Endodermal cell (in vitro differentiated cells): ENCODE measurements around the gene CCDC92B. TPM values are rescaled to one million over a fixed set of nuclear protein-coding genes. Genes with fewer than 3 reads are reported as not detected.

Experiments used
- DNase-seq: peaks from one replicate; pipeline ENCODE4 v3.0.0-alpha.2; 2017
- H3K27ac ChIP-seq: 2 replicates; pipeline ENCODE4 v1.5.1; 2013; ENCODE audit warnings: mild to moderate bottlenecking, low read depth, low read length, moderate library complexity
- H3K27me3 ChIP-seq: 2 replicates; pipeline ENCODE4 v1.6.1; 2013; ENCODE audit warnings: mild to moderate bottlenecking, low read length, moderate library complexity; ENCODE audit not compliant: insufficient read depth, control insufficient read depth, poor library complexity, severe bottlenecking
- H3K36me3 ChIP-seq: 2 replicates; pipeline ENCODE4 v1.7.0; 2013; ENCODE audit warnings: mild to moderate bottlenecking, low read length, moderate library complexity; ENCODE audit not compliant: control insufficient read depth, insufficient read depth
- H3K4me1 ChIP-seq: one replicate; pipeline ENCODE4 v1.7.0; 2013; ENCODE audit warnings: low read length; ENCODE audit not compliant: control insufficient read depth, insufficient read depth
- H3K4me3 ChIP-seq: 2 replicates; pipeline ENCODE4 v1.5.1; 2013; ENCODE audit warnings: mild to moderate bottlenecking, low read length, moderate library complexity
- H3K9ac ChIP-seq: 2 replicates; pipeline ENCODE4 v1.6.1; 2013; ENCODE audit warnings: mild to moderate bottlenecking, low read length, moderate library complexity; ENCODE audit not compliant: poor library complexity, severe bottlenecking; ENCODE audit errors: extremely low read depth
- H3K9me3 ChIP-seq: 2 replicates; pipeline ENCODE4 v1.6.1; 2013; ENCODE audit warnings: mild to moderate bottlenecking, low read length, moderate library complexity; ENCODE audit not compliant: control insufficient read depth
- H3K27ac Mint-ChIP-seq: 2 replicates; pipeline ENCODE4 v1.8.0; 2020; ENCODE audit warnings: mixed read lengths
- H3K27me3 Mint-ChIP-seq: 2 replicates; pipeline ENCODE4 v1.8.0; 2021; ENCODE audit warnings: mild to moderate bottlenecking, mixed read lengths; ENCODE audit not compliant: insufficient read depth
- H3K36me3 Mint-ChIP-seq: 2 replicates; pipeline ENCODE4 v1.8.0; 2020; ENCODE audit warnings: low read depth, mixed read lengths
- H3K4me1 Mint-ChIP-seq: 2 replicates; pipeline ENCODE4 v1.8.0; 2020; ENCODE audit warnings: mixed read lengths
- H3K4me3 Mint-ChIP-seq: 2 replicates; pipeline ENCODE4 v1.8.0; 2020; ENCODE audit warnings: mild to moderate bottlenecking, moderate library complexity, mixed read lengths
- H3K9me3 Mint-ChIP-seq: 2 replicates; pipeline ENCODE4 v1.8.0; 2020; ENCODE audit warnings: mild to moderate bottlenecking, mixed read lengths
- WGBS, 2 experiments: methylation state at CpG; one replicate each; pipeline versions ENCODE4 v1.1.5 to v1.1.7; 2013; ENCODE audit warnings: missing lambda C conversion rate in 2 of 2, mixed read lengths in 1 of 2; ENCODE audit not compliant: insufficient coverage in 1 of 2, insufficient read length in 1 of 2; 5-methylcytosine and 5-hydroxymethylcytosine counted together
- total RNA-seq, 2 donors: library from RNA; stranded (reverse); fragmentation: NEBNext Ultra II Directional in 1 of 2; extraction: Animal tissue kit (Norgen Biotek cat#: 25700) in 1 of 2; gene quantifications; 2 replicates in 1 of 2; 3 replicates in 1 of 2; pipeline ENCODE4 v1.2.1, GENCODE V29; 2021
- TF ChIP-seq, protein P1 (sequence below): fragments of 200-600 bp; sonication (generic); conservative IDR thresholded peaks from 2 replicates; pipeline ENCODE4 v1.5.0; 2021; ENCODE audit warnings: antibody characterized with exemption, mild to moderate bottlenecking

Gene CCDC92B
- total RNA-seq, 2 donors from 2014 or later, result 4.3 to 5.8 TPM

DNA sequence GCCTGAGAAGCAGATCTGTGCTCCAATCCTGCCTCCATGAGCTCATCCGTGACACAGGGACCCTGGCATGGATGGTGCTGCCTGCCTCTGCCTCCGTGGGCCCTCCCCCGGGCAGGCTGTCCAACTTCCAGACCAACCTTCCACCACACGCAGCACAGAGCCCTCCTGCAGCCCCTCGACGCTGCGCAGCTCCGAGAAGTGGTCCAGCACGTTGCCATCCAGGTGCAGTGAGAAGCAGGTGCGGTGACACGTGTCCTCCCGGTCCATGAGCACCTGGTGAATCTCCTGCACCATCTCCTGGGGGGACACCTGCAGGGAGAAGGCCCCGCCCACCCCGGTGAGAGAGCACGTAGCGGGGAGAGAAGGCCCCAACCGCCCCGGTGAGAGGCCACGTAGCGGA lies 46.3 kb downstream of the CCDC92B start:
- H3K27ac Mint-ChIP-seq, result no peak overlapping the region
- peaks cover 24% of the 10 kb centered on the region for H3K36me3 Mint-ChIP-seq
- H3K27ac ChIP-seq, result no peak overlapping the region
- H3K4me3 ChIP-seq, result no peak overlapping the region
- no peaks in the 10 kb centered on the region for H3K27me3 Mint-ChIP-seq
- H3K4me3 Mint-ChIP-seq, result no peak overlapping the region
- H3K4me1 ChIP-seq, result peaks cover 10% of the 10 kb centered on the region
- H3K36me3 ChIP-seq, result peaks cover 16% of the 10 kb centered on the region
- H3K27me3 ChIP-seq, result no peaks in the 10 kb centered on the region
- no peak overlapping the region for H3K9ac ChIP-seq
- DNase-seq, result peak; percentile 42
- H3K9me3 ChIP-seq, result no peaks in the 10 kb centered on the region
- no peaks in the 10 kb centered on the region for H3K9me3 Mint-ChIP-seq
- WGBS, 2 experiments, result 92 to 97% methylated on average over 14 to 20 of the region's 20 CpGs
- peaks cover 6% of the 10 kb centered on the region for H3K4me1 Mint-ChIP-seq
- TF ChIP-seq, protein P1, sequence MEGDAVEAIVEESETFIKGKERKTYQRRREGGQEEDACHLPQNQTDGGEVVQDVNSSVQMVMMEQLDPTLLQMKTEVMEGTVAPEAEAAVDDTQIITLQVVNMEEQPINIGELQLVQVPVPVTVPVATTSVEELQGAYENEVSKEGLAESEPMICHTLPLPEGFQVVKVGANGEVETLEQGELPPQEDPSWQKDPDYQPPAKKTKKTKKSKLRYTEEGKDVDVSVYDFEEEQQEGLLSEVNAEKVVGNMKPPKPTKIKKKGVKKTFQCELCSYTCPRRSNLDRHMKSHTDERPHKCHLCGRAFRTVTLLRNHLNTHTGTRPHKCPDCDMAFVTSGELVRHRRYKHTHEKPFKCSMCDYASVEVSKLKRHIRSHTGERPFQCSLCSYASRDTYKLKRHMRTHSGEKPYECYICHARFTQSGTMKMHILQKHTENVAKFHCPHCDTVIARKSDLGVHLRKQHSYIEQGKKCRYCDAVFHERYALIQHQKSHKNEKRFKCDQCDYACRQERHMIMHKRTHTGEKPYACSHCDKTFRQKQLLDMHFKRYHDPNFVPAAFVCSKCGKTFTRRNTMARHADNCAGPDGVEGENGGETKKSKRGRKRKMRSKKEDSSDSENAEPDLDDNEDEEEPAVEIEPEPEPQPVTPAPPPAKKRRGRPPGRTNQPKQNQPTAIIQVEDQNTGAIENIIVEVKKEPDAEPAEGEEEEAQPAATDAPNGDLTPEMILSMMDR, result no peak

DNA sequence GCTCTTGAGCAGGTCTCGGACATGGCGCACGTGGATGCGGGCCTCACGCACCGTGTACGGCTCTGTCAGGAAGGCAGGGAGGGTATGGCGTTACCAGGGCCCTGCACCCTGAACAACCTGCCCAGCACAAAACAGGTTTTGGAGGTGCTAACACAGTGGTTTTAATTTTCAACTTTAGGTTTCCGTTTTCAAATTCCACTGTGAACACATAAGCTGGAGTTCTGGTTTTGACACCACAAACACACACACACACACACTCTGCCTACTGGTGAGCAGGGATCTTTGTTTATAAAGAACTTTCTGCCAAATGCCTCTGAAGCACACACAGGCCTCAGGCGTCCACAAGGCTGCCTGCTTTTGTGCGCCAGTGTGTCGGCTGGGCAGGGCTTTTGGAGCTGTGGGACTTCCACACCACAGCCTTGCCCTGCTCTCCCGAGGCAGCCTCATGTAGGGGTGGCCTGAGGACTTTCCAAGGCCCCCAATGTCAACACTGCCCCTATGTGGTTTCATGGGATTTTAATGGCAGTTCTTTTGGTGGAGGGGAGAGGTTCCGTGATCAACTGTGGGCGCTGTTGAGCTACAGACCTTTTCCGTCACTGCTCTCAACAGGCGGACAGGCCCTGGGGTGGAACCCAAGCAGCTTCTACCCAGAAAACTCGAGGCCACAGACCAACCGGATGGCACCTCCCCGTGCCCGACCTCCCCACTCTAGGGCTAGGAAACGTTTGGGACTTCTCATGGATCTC lies 47.3 kb downstream of the CCDC92B start:
- no peak overlapping the region for H3K27ac ChIP-seq
- peaks cover under 1% of the 10 kb centered on the region for H3K4me1 ChIP-seq
- Mint-ChIP-seq H3K4me1 (peaks cover 5% of the 10 kb centered on the region), H3K4me3 (no peak overlapping the region), H3K27me3 (no peaks in the 10 kb centered on the region), H3K27ac (no peak overlapping the region), H3K9me3 (no peaks in the 10 kb centered on the region), H3K36me3 (peaks cover 30% of the 10 kb centered on the region)
- TF ChIP-seq, protein P1, result peak; percentile 41
- H3K36me3 ChIP-seq, result peaks cover 19% of the 10 kb centered on the region
- no peaks in the 10 kb centered on the region for H3K9me3 ChIP-seq
- WGBS, 2 experiments, result 95 to 97% methylated on average over 17 to 22 of the region's 22 CpGs
- no peak overlapping the region for H3K4me3 ChIP-seq
- no peaks in the 10 kb centered on the region for H3K27me3 ChIP-seq
- DNase-seq, result peak; percentile 75
- no peak overlapping the region for H3K9ac ChIP-seq

DNA sequence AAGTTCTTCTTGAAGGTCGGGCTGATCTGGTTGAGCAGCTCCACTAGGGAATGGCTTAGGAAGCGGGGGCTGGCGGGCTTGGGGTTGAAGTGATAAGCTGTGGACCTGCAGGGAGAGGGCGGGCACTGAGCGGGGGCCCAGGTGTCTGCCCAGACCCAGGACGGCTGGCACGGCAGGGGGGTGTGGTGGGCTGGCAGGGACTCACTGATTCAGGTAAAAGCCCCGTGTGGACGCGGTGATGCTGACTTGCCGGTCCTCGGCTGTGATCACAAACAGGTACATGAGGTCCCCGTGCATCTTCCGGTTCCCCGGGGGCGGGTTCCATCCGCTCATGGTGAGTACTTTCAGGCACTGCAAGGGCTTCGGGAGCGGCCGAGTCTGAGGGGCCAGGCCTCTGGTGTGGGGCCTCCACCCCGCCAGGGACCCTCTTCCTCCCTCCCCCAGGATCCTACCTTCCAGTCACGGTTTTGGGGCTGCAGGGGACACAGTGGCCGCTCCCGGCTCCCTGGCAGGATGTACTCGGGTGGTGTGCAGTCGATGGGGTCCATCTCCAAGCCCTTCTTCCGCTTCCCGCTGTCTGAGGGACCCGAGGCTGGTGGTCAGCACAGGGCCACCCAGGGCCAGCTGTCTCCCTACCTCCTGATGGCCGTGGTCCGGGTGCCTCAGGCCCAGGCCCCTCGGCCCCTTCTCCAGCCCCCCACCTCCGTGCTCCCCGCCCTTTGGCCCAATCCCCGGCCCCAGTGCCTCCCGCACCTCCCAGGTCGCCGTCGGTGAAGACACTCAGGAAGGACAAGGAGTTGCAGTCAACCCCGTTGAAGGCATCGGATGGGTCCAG lies 48.1 kb downstream of the CCDC92B start:
- peaks cover 30% of the 10 kb centered on the region for H3K36me3 Mint-ChIP-seq
- Histone ChIP-seq H3K9me3 (no peaks in the 10 kb centered on the region), H3K4me3 (no peak overlapping the region), H3K27me3 (no peaks in the 10 kb centered on the region), H3K36me3 (peaks cover 19% of the 10 kb centered on the region), H3K9ac (no peak overlapping the region), H3K27ac (no peak overlapping the region), H3K4me1 (no peaks in the 10 kb centered on the region)
- H3K27ac Mint-ChIP-seq, result no peak overlapping the region
- DNase-seq, result peak; percentile 45
- H3K9me3 Mint-ChIP-seq, result no peaks in the 10 kb centered on the region
- TF ChIP-seq, protein P1, result no peak
- WGBS, 2 experiments, result 96% methylated on average over 25 to 41 of the region's 41 CpGs
- H3K4me1 Mint-ChIP-seq, result peaks cover 5% of the 10 kb centered on the region
- no peak overlapping the region for H3K4me3 Mint-ChIP-seq
- no peaks in the 10 kb centered on the region for H3K27me3 Mint-ChIP-seq
